ENCODE measurements around the gene DGKI. TPM values are rescaled to one million over a fixed set of nuclear protein-coding genes. Genes with fewer than 3 reads are reported as not detected.
A peak's percentile ranks its signal among the peaks of the same experiment; 100 is the strongest.

DGKI gene
- total and polyA plus RNA-seq, 12 donors = 0.12 to 4.6 (median 1.1) TPM

DNA sequence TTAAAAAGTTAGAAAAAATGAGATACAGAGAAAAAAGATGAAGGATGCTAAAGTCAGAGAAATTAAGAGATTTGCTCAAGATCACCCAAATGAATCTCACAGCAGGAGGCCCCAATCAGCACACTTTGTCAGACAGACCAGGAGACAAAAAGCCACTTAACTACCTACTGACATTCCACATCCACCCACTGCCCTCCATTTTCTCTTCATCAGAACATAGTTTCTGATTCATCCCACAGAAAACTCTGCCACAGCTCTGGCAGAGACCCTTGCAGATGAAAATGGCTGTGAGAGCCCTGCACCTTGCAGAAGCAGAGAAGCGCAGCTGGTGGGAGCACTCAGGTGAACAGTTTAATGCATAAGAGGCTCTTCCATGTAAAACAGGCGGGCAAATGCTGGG, 26.6 kb downstream of the DGKI start:
- Histone ChIP-seq H3K27ac (no peak overlapping the region), H3K9me3 (replicated peaks in 1 of 3) (no peaks in the 10 kb centered on the region), H3K4me1 (replicated peaks in 1 of 2) (no peaks in the 10 kb centered on the region), H3K27me3 (no peaks in the 10 kb centered on the region), H3K4me3 (no peak overlapping the region), H3K36me3 (replicated peaks in 1 of 2) (no peaks in the 10 kb centered on the region)
- DNase-seq = no peak
- intact Hi-C loops (cut with DNase I) = no loop called here
- no peak for TF ChIP-seq CTCF (IDR thresholded peaks at IDR 0.05)
- no peak for TF ChIP-seq POLR2A (IDR thresholded peaks at IDR 0.05)
- 82 to 100% (median 97%) methylated on average over 2 of the region's 2 CpGs for WGBS, 4 donors

DNA sequence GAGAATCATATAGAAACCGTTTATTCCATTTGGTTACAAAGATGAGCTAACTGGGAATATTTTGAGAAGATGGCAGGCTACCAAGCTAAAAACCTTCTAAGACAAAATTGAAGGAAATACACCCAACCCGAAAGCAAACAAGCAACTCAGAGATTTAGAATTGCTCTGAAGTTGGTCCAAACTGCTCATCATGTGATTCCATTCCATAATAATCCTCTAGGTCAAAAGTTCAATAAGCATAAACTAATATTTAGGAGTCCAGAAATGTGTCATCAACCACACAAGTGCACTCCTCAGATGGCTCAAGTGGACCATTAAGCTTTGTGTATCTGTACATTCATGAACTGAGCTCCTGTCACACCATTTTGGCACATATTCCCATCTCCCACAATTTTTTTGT, 28.7 kb downstream of the DGKI start:
- Histone ChIP-seq H3K27me3 (no peaks in the 10 kb centered on the region), H3K4me1 (replicated peaks in 1 of 2) (no peaks in the 10 kb centered on the region), H3K9me3 (replicated peaks in 1 of 3) (no peaks in the 10 kb centered on the region), H3K36me3 (replicated peaks in 1 of 2) (no peaks in the 10 kb centered on the region), H3K27ac (no peak overlapping the region), H3K4me3 (no peak overlapping the region)
- TF ChIP-seq CTCF (IDR thresholded peaks at IDR 0.05) = no peak
- DNase-seq = no peak
- intact Hi-C loops (cut with DNase I) = loop anchor here (5.0 to 10.0 kb wide), 2 partner anchors 74 to 77 kb away; no protein-coding TSS in a partner anchor
- 70 to 82% (median 75%) methylated on average over 2 of the region's 2 CpGs for whole genome bisulfite sequencing, 4 donors

GRCh38 chr7:137816696-137817320, 30.0 kb downstream of the DGKI start:
- Histone ChIP-seq H3K27ac (no peak overlapping the region), H3K9me3 (replicated peaks in 1 of 3) (no peaks in the 10 kb centered on the region), H3K4me3 (no peak overlapping the region), H3K36me3 (replicated peaks in 1 of 2) (no peaks in the 10 kb centered on the region), H3K4me1 (replicated peaks in 1 of 2) (no peaks in the 10 kb centered on the region), H3K27me3 (no peaks in the 10 kb centered on the region)
- intact Hi-C loops (cut with DNase I) = loop anchor here (5.0 to 10.0 kb wide), 2 partner anchors 75 to 78 kb away; no protein-coding TSS in a partner anchor
- no peak for TF ChIP-seq POLR2A (IDR thresholded peaks at IDR 0.05)
- peak in 5 of 6 experiments; percentile 24 to 54 (median 49) for TF ChIP-seq CTCF (IDR thresholded peaks at IDR 0.05)
- DNase-seq = peak in 3 of 7 donors; percentile 13 to 26 (median 24)
- WGBS, 4 donors = 35 to 45% (median 39%) methylated on average over 5 of the region's 5 CpGs

GRCh38 chr7:137813541-137813940, 33.2 kb downstream of the DGKI start:
- intact Hi-C loops (cut with DNase I) = loop anchor here in 1 of 2 donors (10.0 kb wide), 1 partner anchor 81 kb away; no protein-coding TSS in a partner anchor
- no peak overlapping the region for H3K27ac ChIP-seq
- H3K4me3 ChIP-seq = no peak overlapping the region
- no peaks in the 10 kb centered on the region for H3K36me3 ChIP-seq (replicated peaks in 1 of 2)
- WGBS, 4 donors = 87 to 92% (median 90%) methylated on average over 1 of the region's 1 CpG
- TF ChIP-seq CTCF (IDR thresholded peaks at IDR 0.05) (no peak), POLR2A (IDR thresholded peaks at IDR 0.05) (no peak)
- no peaks in the 10 kb centered on the region for H3K9me3 ChIP-seq (replicated peaks in 1 of 3)
- no peaks in the 10 kb centered on the region for H3K4me1 ChIP-seq (replicated peaks in 1 of 2)
- no peaks in the 10 kb centered on the region for H3K27me3 ChIP-seq
- no peak for DNase-seq
